G401 (cell line): ENCODE measurements around the gene CASK. TPM values are rescaled to one million over a fixed set of nuclear protein-coding genes. Genes with fewer than 3 reads are reported as not detected.
"Not testable (repeated sequence)": the region's sequence is repeated elsewhere in the genome, so short reads cannot be mapped to it uniquely, and the experiment has no call there.

Source experiments
- DNase-seq: peaks from one replicate; pipeline ENCODE4 v3.0.0-alpha.2; 2015; ENCODE audit warnings: low spot score
- in situ Hi-C: cut with HindIII; loops from 2 replicates; pipeline ENCODE4 v1.10.0; 2016; ENCODE audit warnings: low sequenced_read_pairs, mixed read lengths
- total RNA-seq: library from RNA; depleted of rRNA; stranded (reverse); fragments of >200 nt; shearing (Covaris generic); gene quantifications from 2 replicates; pipeline ENCODE4 v1.2.3, GENCODE V29; 2014

Gene CASK
- total RNA-seq, 1 experiment from 2014 or later: 43.2 TPM

DNA sequence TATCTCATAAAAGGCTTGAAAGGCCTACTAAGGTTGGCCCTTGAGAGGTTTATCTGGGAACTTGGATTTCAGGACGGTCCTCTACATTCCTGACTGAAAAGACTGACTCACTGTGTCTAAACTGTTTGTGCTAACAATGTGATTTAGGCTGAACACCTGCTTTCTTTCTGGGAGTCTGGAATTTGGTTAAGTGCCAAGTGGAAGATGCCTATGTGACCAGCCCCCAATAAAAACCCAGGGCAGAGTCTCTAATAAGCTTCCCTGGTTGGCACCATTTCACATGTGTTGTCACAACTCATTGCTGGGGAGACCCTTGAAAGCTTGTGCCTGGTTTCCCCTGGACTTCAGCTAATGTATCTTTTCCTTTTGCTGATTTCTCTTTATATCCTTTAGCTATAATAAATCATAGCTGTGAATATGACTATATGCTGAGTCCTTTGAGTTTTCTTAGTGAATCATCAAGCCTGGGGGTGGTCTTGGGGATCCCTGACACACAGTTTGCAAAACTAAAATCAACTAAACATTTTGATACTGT lies 144.3 kb downstream of the CASK start:
- peak; percentile 32 for DNase-seq
- in situ Hi-C loops: no loop called here

DNA sequence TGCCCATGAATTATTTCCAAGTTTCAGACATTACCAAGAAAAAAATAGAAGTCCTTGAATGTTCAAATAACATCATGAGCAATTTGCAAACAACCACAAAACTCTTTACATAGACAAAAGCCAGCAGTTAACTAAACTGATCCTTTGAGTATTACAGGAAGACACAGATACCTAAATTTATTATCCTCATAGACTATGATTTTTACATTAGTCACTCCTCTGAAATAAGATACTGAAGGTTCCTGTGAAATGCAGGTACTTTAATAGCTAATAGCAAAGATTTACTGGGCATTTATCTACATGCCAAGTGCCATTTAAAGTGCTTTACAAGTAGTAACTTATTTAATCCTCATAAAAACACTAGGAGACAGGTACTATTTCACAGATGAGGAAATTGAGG lies 161.7 kb downstream of the CASK start:
- in situ Hi-C loops: no loop called here
- DNase-seq: no peak

DNA sequence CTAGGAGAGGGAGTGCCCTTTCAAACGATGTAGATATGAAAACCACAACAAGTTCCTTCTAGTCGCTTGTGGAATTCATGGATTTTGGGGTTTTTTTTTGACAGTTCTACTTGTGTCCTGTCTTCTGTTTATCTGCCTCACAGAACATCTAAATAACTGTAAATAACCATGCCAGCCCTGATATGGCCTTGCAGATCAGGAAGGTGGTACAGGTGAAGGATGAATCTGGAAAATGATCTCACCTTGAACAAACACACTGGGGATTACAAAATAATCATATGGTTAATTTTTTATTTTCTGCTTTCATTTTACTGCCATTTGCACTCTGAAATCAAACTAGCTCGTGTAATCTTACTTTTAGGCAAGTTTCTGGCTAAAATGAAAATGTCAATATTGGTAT lies 162.2 kb downstream of the CASK start:
- in situ Hi-C loops: no loop called here
- no peak for DNase-seq

DNA sequence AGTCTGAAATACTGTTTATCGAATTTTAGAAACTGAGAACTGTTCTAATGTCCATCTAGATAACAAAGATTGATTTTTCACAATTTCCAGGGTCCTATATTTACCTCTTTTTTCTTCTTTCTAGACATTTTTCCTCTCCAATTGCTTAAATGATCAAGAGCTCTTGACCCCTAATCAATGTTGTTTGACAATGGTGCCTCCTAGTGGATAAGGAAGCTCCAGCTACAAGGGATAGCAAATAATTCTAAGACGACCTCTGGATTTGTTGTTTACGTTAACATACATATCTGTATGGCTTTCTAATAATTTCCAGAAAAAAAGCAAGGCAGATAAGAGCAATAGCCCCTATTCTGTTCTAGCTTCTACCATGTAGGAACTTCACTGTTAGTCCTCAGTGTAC lies 163.5 kb downstream of the CASK start:
- DNase-seq: no peak

DNA sequence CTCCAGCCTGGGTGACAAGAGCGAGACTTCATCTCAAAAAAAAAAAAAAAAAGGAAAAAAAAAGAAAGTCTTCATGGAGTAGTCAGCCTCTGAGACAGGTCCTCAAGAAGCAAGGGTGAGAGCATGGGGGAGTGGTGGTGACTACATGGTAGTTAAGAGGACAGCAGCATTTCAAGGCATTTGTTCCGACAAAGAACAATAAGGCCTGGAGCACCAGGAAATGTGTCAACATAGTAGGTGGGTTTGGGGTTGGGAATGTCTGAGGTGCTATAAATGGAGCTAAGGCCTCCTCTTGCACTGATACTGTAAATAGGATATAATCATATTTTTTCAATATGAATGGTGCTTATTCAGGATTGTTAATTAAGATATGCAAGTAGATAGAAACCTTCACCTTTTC lies 165.0 kb downstream of the CASK start:
- in situ Hi-C loops: no loop called here
- no peak for DNase-seq

More for the DNA sequence above, 163.5 kb downstream of the CASK start:
- in situ Hi-C loops: no loop called here

DNA sequence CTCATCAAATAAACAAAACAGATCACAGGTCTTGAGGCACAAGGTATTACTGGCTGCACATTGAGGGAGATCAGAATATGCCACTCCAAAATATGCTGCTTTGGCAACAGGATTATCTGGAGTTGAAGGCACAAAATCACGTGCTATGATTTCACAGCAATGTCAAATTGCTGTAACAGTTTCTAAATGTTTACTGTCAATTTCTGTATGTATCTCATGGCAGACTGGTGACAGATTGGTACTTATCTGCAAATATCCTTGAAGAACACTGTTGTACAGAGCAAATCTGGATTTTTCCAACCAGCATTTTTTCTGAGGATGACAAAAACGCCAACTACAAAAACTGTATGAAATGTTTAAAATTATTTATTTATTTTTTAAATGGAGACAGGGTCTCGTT lies 172.6 kb downstream of the CASK start:
- DNase-seq: no peak
- in situ Hi-C loops: no loop called here

DNA sequence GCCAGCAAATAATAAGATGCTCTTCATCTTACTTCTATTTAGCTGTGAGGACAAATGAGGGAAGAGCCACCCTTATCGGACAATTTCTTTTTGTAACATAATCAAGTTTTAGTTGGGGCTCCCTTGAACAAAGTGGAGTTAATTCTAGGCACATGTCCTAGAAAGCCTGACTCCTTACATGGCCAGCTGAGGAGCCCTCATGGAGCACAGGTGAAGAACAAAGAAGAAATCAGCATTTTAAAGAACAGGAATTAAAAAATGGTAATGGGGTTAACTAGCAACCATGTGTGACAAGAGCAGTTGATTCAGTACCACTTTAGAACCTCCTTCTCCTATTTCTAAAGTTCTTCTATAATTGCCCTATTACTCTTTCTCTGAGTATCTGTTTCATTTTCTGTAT lies 183.5 kb downstream of the CASK start:
- in situ Hi-C loops: no loop called here
- no peak for DNase-seq

DNA sequence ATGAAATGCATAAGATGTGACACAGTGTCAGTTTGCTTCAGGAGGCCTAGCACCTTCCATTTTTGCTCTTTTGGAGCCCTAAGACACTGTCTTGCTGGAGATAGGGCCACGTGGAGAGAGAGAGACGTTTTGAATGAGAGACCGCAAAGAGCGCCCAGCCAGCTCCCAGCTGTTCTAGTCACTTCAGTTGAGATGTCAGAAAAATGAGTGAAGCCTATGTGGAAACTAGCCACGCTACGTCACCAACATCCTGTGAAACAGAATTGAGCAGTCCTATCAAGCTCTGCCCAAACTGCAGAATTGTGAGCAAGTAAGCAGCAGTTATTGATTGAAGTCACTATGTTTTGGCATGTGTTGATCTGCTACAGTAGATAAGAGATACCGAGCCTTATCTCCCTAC lies 186.3 kb downstream of the CASK start:
- DNase-seq: no peak
- in situ Hi-C loops: no loop called here

DNA sequence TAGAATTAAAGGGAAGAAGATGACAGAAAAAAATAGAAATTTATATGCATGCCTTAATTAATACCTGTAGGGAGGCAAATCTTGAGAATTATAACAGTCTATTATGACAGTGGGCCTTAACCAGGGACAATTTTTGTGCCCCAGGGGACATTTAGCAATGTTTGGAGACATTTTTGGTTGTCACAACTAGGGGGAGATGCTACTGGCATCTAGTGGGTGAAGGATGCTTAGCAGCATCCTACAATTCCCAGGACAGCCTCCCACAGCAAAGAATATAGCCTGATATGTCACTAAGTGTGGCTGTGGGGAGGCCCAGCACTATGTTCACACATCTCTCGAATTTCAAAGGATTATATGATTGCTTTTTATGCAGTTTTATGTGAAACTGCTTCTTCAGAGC lies 188.8 kb downstream of the CASK start:
- DNase-seq: peak; percentile 5
- in situ Hi-C loops: no loop called here

DNA sequence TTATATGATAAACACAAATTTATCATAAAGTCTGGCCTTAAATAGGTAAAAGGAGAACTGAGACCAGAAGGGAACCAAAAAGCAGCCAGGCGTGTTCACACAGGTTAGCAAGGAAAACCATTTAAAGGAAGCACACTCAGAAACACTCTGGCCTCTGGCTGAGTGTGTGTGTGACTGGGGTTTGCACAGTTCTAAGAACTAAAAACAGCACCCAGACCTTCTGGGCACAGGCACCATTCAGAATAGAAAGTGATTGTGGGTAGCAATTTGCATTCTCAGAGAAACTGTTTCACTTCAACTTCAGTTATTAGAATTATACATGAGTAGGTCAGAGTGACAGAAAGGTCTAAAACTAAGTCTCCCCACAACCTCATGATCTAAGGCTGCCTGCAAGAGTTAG lies 189.4 kb downstream of the CASK start:
- in situ Hi-C loops: no loop called here
- DNase-seq: no peak

DNA sequence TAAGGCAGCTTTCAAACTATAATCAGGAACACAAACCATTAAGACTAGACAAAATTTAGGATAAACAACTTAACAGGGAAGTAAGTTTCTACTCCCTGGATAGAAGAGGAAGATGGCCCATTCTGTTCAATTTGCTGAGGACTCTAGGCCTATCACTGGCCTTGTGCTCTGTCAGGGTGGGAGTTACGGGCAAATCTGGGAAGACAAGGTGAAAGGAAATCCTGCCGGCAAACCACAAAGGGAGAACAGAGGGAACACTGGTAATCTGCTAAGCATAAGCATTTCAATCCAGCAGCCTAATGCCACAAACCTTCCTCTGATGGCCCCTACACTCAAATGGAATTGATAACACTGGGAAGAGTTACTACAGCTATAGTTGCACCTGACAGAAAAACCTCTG lies 191.1 kb downstream of the CASK start:
- no peak for DNase-seq
- in situ Hi-C loops: no loop called here

DNA sequence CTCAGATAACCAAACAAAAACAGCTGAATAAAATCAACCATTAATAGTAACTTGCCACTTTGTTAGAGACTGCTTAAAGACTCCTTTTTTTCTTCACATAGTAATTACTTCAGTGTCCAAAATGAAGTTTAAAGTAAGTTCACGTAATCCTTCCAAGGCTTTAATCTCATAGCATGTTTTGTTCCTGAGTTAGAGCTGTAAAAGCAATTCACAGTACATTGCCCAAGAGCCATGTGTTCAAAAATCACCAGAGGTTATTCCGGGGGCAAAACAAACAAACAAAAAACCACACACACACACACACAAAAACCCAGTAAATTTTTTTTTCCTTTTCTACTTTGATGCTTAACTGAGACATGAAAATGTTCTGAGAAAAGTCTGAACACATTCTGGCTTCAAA lies 193.3 kb downstream of the CASK start:
- in situ Hi-C loops: no loop called here
- no peak for DNase-seq

DNA sequence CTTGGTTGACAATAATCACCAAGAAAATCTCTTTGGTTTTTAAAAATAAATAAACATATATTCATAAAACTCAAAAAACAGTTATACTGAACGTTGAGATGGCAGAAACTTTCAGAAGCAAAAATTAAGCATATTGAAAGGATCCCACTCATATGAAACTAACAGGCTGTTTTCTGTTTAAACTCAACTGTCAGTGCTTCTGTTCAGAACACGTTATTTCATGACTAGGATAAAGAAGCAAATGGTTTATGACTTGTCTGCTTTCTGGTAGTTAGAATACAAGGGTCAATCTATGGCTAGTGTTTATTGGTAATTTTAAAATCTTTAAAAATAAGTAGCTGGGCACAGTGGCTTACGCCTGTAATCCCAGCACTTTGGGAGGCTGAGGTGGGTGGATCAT lies 195.2 kb downstream of the CASK start:
- DNase-seq: no peak
- in situ Hi-C loops: no loop called here

DNA sequence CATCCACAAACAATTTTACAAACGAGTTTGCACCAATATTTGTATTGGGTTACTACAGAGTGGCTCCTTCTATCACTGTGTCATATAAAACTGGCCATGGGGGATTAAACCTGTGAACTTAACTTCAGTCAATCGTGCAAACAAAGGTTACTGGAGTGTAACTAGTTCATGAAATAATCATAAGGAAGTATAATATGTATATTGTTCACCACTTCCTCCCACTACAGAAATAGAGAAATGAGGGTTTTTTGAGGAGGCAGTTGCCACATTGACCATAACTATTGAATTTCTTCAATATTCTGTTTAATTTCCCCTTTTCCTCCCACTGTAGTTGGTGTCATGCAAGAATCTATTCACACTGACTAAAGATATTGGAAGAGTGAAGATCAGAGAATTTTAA lies 199.5 kb downstream of the CASK start, which contains the start of gene GPR82:
Gene GPR82 (plus strand): TSS at position 356 of the 400 bp plus-strand sequence. CDS start 2,846 bp downstream, outside the sequence.
- no peak for DNase-seq
- in situ Hi-C loops: no loop called here

DNA sequence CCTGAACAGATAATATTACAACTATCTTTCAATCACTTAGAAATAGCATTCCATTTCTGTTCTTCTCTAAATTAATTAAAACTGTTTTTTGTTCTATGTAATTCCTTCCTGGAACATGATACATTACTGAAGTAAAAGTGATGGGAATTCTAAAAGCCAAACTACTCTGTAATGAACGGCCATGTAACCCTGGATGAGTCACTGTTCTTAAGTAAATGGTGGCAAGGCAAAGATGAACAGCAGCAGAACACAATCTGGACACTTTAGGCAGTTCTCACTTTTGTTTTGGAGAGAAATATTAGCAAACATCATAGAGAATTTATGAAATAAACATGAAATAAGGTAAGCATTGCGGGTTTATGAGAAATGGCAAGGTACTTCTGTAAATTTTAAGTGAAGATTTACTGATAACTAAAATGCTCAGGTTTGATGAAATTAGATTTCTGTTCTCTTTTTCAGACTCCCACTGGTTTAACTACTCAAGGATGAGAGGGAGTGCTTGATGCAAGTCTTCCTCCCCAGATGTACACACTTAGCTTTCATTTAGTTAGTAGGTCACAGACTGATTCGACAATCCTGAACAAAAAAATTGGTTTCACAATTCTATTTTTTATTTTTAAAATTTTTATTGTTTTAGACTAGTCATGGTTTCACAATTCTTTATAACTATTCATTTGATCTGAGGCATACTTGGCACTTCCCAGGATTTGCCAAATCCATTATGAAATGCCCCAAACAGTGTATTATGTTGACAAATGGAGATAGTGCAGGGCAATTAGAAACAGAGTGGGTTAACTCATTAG lies 200.3 kb downstream of the CASK start:
- no peak for DNase-seq
- in situ Hi-C loops: no loop called here

DNA sequence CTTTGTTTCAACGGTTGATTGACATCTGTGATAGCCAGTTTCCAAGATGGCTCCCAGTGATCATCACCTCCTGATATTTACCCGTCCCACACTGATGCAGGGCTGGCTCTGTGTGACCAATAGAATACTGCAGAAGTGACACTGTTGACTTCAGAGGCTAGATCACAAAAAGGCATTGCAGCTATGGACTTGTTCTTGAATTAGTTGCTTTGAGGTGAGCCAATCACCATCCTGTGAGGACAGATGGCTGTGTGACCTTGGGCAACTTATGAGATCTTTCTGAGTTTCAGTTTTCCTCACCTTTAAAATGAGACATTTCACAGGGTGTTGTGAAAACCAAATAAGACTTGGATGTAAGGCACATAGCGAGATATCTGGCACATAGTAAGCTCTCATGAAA lies 201.1 kb downstream of the CASK start:
- in situ Hi-C loops: no loop called here
- DNase-seq: no peak

DNA sequence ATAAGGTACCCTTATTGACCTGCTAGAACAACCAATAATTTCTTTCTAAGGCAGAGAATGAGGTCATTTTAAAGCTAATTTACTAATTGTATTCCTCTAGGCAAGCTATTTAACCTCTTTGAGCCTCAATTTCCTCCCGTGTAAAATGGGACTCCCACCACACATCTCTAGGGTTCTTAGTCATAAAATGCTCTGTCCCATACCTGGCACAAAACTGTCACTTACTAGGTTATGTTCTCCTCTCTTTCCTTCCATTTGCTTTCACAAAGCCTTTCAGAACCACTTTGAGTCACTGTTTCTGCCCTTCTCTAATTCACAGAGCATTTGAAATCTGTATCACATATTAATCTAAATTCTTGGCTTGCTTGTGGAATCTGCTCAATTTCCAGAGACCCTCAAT lies 201.8 kb downstream of the CASK start:
- DNase-seq: no peak
- in situ Hi-C loops: no loop called here

DNA sequence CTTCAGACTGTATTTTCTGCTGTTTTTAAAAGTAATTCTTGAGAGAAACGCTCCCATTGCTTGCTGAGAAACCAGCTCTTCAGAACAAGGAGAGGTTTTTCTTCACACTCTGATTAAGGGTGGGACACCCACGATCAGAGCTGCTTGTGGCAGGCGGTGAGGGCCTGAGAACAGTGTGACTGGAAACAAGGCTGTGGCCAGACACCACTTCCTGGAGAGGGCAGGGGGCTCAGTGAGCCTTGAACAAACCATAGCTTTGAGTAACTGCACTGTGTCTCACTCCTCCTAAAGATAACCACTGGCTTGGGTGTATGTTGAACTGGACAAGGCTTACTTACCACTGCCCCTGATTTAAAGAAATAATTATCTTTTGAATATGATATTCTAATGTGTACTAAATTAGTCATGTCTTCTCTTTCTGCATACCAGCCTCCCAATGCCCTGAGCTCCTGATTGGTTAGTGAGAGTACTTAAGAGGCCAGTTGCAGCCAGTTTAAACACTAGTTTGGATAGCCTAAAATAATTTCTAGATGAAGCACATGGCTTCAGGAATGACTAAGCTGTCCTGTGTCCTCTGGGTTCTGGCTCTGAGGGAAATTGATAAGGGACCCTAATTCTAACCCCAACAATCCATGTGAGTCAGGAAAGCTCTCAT lies 203.1 kb downstream of the CASK start:
- DNase-seq: no peak
- in situ Hi-C loops: no loop called here

DNA sequence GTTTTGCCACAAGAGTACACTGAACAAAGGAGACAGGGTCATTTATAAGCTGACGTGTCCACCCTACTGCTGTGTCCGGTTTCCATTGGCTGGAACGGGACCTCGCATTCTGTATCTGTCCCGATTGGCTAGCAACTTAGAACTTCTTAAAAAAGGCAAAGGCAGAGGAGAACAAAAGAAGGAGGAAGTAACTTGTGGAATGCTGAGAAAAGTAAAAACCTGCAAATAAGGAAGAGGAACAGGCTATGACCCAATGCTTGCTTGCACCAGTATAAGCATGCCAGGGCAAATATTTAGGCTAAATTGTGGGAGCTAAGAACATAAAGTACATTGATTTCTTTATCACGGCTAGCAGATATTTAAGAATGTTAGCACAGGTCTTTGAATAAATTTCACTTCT lies 203.7 kb downstream of the CASK start:
- DNase-seq, in situ Hi-C loops: not testable (repeated sequence)

DNA sequence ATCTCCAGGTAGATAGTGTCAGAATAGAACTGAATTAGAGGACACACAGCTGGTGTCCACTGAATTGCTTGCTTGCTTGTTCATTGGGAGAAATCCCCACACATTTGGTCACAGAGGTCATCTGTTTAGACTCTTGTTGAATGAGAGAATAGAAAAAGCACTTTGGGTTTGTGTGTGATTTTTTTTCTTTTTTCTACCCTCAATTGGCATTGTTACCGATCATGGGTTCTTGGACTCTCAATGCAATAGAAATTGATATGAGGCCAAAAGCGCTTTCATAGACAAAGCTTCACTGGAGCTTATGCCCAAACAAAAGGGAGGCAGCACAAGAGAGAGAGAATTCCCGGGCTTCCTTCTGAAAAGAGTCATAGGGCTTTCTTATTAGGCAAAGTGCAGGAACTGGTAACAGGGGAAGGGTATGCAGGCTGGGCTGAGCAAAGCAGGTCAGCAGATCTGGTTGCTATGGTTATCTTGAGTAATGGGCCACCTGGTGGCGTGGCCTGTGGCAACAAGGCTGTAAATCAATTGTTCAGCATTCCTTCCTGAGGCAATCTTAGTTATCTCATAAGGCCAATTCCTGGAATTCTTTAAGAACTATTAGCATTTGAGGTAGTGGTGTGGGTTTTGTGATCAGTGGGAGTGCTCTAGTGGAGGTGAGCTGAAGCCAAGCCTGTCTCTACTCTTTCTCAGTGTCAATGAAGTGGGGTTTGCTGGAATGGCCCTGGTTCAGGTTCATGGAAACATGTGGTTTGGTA lies 204.7 kb downstream of the CASK start:
- no peak for DNase-seq
- in situ Hi-C loops: no loop called here
